CD4-positive, CD25-positive, alpha-beta regulatory T cell (primary cell): Measurements from ENCODE around the gene AGAP1. TPM values are rescaled to one million over a fixed set of nuclear protein-coding genes. Genes with fewer than 3 reads are reported as not detected.

Experiments
- ATAC-seq, 2 donors: fragments of 150-1000 bp; cut with Tn5 transposase; one replicate each; pipeline ENCODE4 v1.10.0; 2021; ENCODE audit warnings: low read depth in 2 of 2, moderate number of reproducible peaks in 2 of 2, moderate library complexity in 1 of 2
- DNase-seq, 3 donors: peaks; one replicate each; pipeline versions ENCODE4 v3.0.0 to v3.0.0-alpha.2; 2012 to 2022; ENCODE audit warnings: mixed read lengths in 1 of 3
- H3K27ac ChIP-seq: one replicate; pipeline ENCODE4 v1.7.0; 2013; ENCODE audit warnings: mild to moderate bottlenecking, low read length; ENCODE audit not compliant: insufficient read depth, poor library complexity, severe bottlenecking
- H3K27me3 ChIP-seq: one replicate; pipeline ENCODE4 v1.7.0; 2013; ENCODE audit warnings: low read length; ENCODE audit not compliant: control insufficient read depth, insufficient read depth
- H3K36me3 ChIP-seq: one replicate; pipeline ENCODE4 v1.7.0; 2013; ENCODE audit warnings: mild to moderate bottlenecking, low read length, moderate library complexity; ENCODE audit not compliant: control insufficient read depth, insufficient read depth
- H3K4me1 ChIP-seq: 2 replicates; pipeline ENCODE4 v1.7.0; 2013; ENCODE audit warnings: mild to moderate bottlenecking, low read length; ENCODE audit not compliant: insufficient read depth, control insufficient read depth, poor library complexity, severe bottlenecking
- H3K4me3 ChIP-seq: one replicate; pipeline ENCODE4 v1.7.0; 2013; ENCODE audit warnings: low read depth, mild to moderate bottlenecking, low read length, moderate library complexity
- H3K9me3 ChIP-seq, 2 experiments: 1 replicate in 1 of 2; 2 replicates in 1 of 2; pipeline ENCODE4 v1.7.0; 2013; ENCODE audit warnings: low read length in 2 of 2, mild to moderate bottlenecking in 1 of 2, moderate library complexity in 1 of 2; ENCODE audit not compliant: control insufficient read depth in 2 of 2
- H3K27ac Mint-ChIP-seq, 3 donors: one replicate each; pipeline ENCODE4 v1.8.0; 2020 to 2022; ENCODE audit warnings: mild to moderate bottlenecking in 3 of 3, mixed read lengths in 3 of 3, moderate library complexity in 2 of 3
- H3K27me3 Mint-ChIP-seq: one replicate; pipeline ENCODE4 v1.8.0; 2022; ENCODE audit warnings: mild to moderate bottlenecking, mixed read lengths
- H3K36me3 Mint-ChIP-seq: one replicate; pipeline ENCODE4 v1.8.0; 2020; ENCODE audit warnings: mixed read lengths
- H3K4me1 Mint-ChIP-seq, 4 donors: one replicate each; pipeline ENCODE4 v1.8.0; 2020 to 2022; ENCODE audit warnings: mixed read lengths in 4 of 4, mild to moderate bottlenecking in 1 of 4
- H3K4me3 Mint-ChIP-seq, 4 donors: one replicate each; pipeline ENCODE4 v1.8.0; 2020 to 2022; ENCODE audit warnings: mild to moderate bottlenecking in 4 of 4, mixed read lengths in 4 of 4, moderate library complexity in 3 of 4
- H3K9me3 Mint-ChIP-seq, 7 donors: one replicate each; pipeline ENCODE4 v1.8.0; 2020 to 2022; ENCODE audit warnings: mixed read lengths in 7 of 7, mild to moderate bottlenecking in 3 of 7, moderate library complexity in 2 of 7
- polyA plus RNA-seq, 4 donors: library from polyadenylated mRNA; unstranded; fragments of 300-500 nt; fragmentation: Illumina TruSeq; gene quantifications; one replicate each; pipeline ENCODE4 v1.2.3, GENCODE V29; 2021
- total RNA-seq: library from RNA; stranded (reverse); gene quantifications from one replicate; pipeline ENCODE4 v1.2.3, GENCODE V29; 2022

AGAP1 gene
- total and polyA plus RNA-seq, 5 donors from 2014 or later, result 0.99 TPM; not detected in 4

DNA sequence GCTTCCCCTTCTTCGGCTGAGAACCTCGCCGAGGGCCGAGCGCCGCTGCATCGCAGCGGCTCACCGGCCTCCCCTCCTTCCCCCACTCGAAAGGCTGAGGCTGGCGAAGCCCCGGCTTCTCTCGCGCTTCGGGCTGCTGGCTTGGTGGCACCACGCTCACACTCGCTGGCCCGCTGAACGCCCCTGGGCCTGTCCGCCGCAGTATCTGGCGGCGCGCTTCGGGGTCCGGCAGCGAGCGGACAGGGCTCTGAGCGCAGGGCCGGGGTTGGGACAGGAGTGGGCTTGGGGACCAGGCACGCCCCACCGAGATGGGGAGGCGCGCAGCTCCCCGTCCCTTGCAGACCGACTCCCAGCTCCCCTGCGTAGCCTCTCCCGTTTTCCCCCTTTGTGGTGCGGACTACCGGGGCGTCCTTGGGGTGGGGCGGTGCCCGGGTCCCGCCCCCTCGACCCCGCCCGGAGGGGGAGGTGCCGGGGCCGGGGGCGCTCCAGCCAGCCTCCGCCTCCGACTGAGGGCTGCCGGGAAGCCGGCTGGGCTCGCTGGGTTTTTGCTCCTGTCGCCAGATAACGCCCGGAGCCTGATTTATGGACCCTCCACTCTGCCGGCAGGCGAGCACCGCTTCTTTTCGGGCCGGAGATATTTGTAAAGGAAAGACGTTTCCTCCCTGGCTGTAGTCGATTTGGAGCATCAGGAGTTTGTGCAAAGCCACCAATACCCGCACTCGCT, 670.5 kb downstream of the AGAP1 start:
- Mint-ChIP-seq H3K36me3 (no peaks in the 10 kb centered on the region), H3K4me3 (no peak overlapping the region), H3K27me3 (peaks cover 55% of the 10 kb centered on the region), H3K27ac (no peak overlapping the region), H3K4me1 (peaks cover 0 to 10% (median 0%) of the 10 kb centered on the region in 4 donors), H3K9me3 (peaks cover 0 to 2% (median 0%) of the 10 kb centered on the region in 7 donors)
- Histone ChIP-seq H3K4me3 (no peak overlapping the region), H3K27me3 (no peaks in the 10 kb centered on the region), H3K9me3 (no peaks in the 10 kb centered on the region), H3K36me3 (no peaks in the 10 kb centered on the region), H3K4me1 (no peaks in the 10 kb centered on the region), H3K27ac (no peak overlapping the region)
- ATAC-seq, result no peak
- no peak for DNase-seq

DNA sequence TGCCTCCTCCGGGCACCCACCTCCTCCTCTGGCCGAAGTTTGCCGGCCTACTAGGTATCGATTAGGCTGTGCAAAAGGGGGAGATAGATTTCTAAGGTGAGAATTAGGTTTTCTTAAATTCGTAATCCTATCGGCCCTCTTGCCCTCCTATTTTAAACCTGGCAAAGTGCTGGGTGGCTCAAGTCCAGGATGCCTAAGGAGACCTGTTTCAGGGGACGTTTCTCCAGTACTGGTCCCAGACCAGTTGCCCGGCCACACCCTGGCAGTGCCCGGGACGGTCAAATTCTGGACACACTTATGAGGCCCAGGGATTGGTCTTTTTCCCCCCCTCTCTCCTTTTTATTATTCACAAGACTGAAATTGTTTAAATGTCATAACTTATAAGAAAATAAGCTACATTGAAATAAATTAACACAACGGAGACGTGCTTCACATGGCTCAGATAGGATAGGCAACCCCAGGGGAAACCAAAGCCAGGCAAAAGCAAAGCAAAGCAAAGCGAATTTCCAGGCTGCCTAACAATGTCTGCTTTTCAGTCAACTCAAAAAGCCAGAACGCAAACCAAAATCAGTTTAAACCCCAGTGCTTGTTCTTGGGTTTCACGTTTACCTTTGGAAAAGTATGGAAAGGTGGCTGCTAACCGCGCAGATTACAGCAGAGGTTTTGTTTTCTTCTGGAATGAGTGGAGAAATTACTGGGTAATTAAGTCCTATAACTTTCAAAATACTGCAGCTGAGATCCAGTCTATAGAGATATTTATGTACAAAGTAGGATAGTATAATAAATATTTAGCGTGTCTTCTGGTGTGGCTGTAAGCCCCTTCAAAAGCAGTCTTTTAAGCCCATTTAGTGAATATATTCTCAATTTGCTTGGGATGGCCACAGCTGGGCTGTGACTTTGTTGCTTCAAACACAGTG, 671.3 kb downstream of the AGAP1 start:
- Mint-ChIP-seq H3K9me3 (peaks cover 0 to 3% (median 0%) of the 10 kb centered on the region in 7 donors), H3K36me3 (no peaks in the 10 kb centered on the region), H3K27ac (peak overlapping the region in 1 of 3 donors; percentile 26), H3K4me3 (no peak overlapping the region), H3K4me1 (peaks cover 0 to 10% (median 0%) of the 10 kb centered on the region in 4 donors), H3K27me3 (peaks cover 63% of the 10 kb centered on the region)
- H3K4me3 ChIP-seq, result no peak overlapping the region
- H3K27ac ChIP-seq, result no peak overlapping the region
- ATAC-seq (no peak), DNase-seq (no peak)
- peaks cover 4% of the 10 kb centered on the region for H3K27me3 ChIP-seq
- H3K9me3 ChIP-seq, result no peaks in the 10 kb centered on the region
- no peaks in the 10 kb centered on the region for H3K4me1 ChIP-seq
- no peaks in the 10 kb centered on the region for H3K36me3 ChIP-seq

- H3K27ac Mint-ChIP-seq, result no peak overlapping the region
- Histone ChIP-seq H3K4me1 (no peaks in the 10 kb centered on the region), H3K4me3 (no peak overlapping the region), H3K36me3 (no peaks in the 10 kb centered on the region), H3K27me3 (peaks cover 12% of the 10 kb centered on the region), H3K9me3 (no peaks in the 10 kb centered on the region), H3K27ac (no peak overlapping the region)
- peaks cover 0 to 7% (median 0%) of the 10 kb centered on the region in 7 donors for H3K9me3 Mint-ChIP-seq
- peak overlapping the region in 2 of 4 donors; percentile 8 to 38 for H3K4me3 Mint-ChIP-seq
- peaks cover 69% of the 10 kb centered on the region for H3K27me3 Mint-ChIP-seq
- no peak for DNase-seq
- H3K4me1 Mint-ChIP-seq, result peaks cover 0 to 12% (median 0%) of the 10 kb centered on the region in 4 donors
- no peaks in the 10 kb centered on the region for H3K36me3 Mint-ChIP-seq
- ATAC-seq, result no peak
Observed at GRCh38 chr2:236165842-236166795, 672.3 kb downstream of the AGAP1 start.

- no peaks in the 10 kb centered on the region for H3K9me3 ChIP-seq
- H3K27me3 ChIP-seq, result peaks cover 14% of the 10 kb centered on the region
- no peak overlapping the region for H3K27ac ChIP-seq
- no peaks in the 10 kb centered on the region for H3K36me3 Mint-ChIP-seq
- peaks cover 0 to 12% (median 0%) of the 10 kb centered on the region in 4 donors for H3K4me1 Mint-ChIP-seq
- peak overlapping the region in 1 of 3 donors; percentile 66 for H3K27ac Mint-ChIP-seq
- H3K4me1 ChIP-seq, result no peaks in the 10 kb centered on the region
- peak overlapping the region in 1 of 4 donors; percentile 5 for H3K4me3 Mint-ChIP-seq
- no peak overlapping the region for H3K4me3 ChIP-seq
- DNase-seq (no peak), ATAC-seq (no peak)
- H3K9me3 Mint-ChIP-seq, result peaks cover 0 to 7% (median 0%) of the 10 kb centered on the region in 7 donors
- H3K27me3 Mint-ChIP-seq, result peaks cover 65% of the 10 kb centered on the region
- no peaks in the 10 kb centered on the region for H3K36me3 ChIP-seq
Observed at GRCh38 chr2:236166796-236167296, 673.0 kb downstream of the AGAP1 start.

- H3K4me3 Mint-ChIP-seq, result no peak overlapping the region
- H3K9me3 Mint-ChIP-seq, result peaks cover 0 to 10% (median 0%) of the 10 kb centered on the region in 7 donors
- H3K36me3 ChIP-seq, result no peaks in the 10 kb centered on the region
Observed at GRCh38 chr2:236167297-236168109, 673.7 kb downstream of the AGAP1 start.

GRCh38 chr2:236168110-236169080, 674.6 kb downstream of the AGAP1 start, which contains the start of gene GBX2:
TSS of gene GBX2 (minus strand) at chr2:236168386. CDS start at chr2:236167971, 415 bp downstream.
- Histone ChIP-seq H3K27ac (no peak within 1 kb of the TSS), H3K27me3 (peaks cover 14% of the 10 kb centered on the region), H3K4me1 (no peaks in the 10 kb centered on the region), H3K9me3 (no peaks in the 10 kb centered on the region), H3K4me3 (no peak within 1 kb of the TSS), H3K36me3 (no peaks in the 10 kb centered on the region)
- H3K9me3 Mint-ChIP-seq, result peaks cover 0 to 10% (median 0%) of the 10 kb centered on the region in 7 donors
- no peaks in the 10 kb centered on the region for H3K36me3 Mint-ChIP-seq
- H3K4me3 Mint-ChIP-seq, result peak within 1 kb of the TSS in 1 of 4 donors; percentile 28
- peaks cover 60% of the 10 kb centered on the region for H3K27me3 Mint-ChIP-seq
- DNase-seq, result no peak
- no peak within 1 kb of the TSS for H3K27ac Mint-ChIP-seq
- peaks cover 0 to 16% (median 0%) of the 10 kb centered on the region in 4 donors for H3K4me1 Mint-ChIP-seq
- no peak for ATAC-seq

More at GRCh38 chr2:236167297-236168109, 673.7 kb downstream of the AGAP1 start:
- H3K36me3 Mint-ChIP-seq, result no peaks in the 10 kb centered on the region
- DNase-seq (no peak), ATAC-seq (no peak)
- Histone ChIP-seq H3K4me1 (no peaks in the 10 kb centered on the region), H3K9me3 (no peaks in the 10 kb centered on the region), H3K27me3 (peaks cover 14% of the 10 kb centered on the region), H3K27ac (no peak overlapping the region), H3K4me3 (no peak overlapping the region)
- H3K27ac Mint-ChIP-seq, result no peak overlapping the region
- H3K4me1 Mint-ChIP-seq, result peaks cover 0 to 16% (median 0%) of the 10 kb centered on the region in 4 donors
- peaks cover 65% of the 10 kb centered on the region for H3K27me3 Mint-ChIP-seq
